Adrenal gland (tissue), 5 donors: ENCODE measurements around the gene TLK2.

Experiments
- POLR2A ChIP-seq, 2 donors: fragments of 450-650 bp; IDR thresholded peaks; one replicate each; pipeline ENCODE4 v1.6.1; 2017; ENCODE audit warnings: antibody characterized with exemption in 2 of 2, mild to moderate bottlenecking in 2 of 2, moderate library complexity in 1 of 2
- TF ChIP-seq, protein P1 (sequence below), 6 experiments: fragments of 450-650 bp in 4 of 6; fragments of 200-600 bp in 2 of 6; sonication (generic) in 1 of 6; IDR thresholded peaks; 1 replicate in 5 of 6; 2 replicates in 1 of 6; pipeline versions ENCODE4 v1.5.1 to v1.8.0; 2016 to 2021; ENCODE audit warnings: antibody characterized with exemption in 6 of 6, mild to moderate bottlenecking in 2 of 6, moderate library complexity in 1 of 6
- donor health status: DM: no; HTN: no; CAD: no.

- TF ChIP-seq POLR2A (IDR thresholded peaks at IDR 0.05): no peak
- TF ChIP-seq, protein P1, sequence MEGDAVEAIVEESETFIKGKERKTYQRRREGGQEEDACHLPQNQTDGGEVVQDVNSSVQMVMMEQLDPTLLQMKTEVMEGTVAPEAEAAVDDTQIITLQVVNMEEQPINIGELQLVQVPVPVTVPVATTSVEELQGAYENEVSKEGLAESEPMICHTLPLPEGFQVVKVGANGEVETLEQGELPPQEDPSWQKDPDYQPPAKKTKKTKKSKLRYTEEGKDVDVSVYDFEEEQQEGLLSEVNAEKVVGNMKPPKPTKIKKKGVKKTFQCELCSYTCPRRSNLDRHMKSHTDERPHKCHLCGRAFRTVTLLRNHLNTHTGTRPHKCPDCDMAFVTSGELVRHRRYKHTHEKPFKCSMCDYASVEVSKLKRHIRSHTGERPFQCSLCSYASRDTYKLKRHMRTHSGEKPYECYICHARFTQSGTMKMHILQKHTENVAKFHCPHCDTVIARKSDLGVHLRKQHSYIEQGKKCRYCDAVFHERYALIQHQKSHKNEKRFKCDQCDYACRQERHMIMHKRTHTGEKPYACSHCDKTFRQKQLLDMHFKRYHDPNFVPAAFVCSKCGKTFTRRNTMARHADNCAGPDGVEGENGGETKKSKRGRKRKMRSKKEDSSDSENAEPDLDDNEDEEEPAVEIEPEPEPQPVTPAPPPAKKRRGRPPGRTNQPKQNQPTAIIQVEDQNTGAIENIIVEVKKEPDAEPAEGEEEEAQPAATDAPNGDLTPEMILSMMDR (IDR thresholded peaks at IDR 0.05): no peak
Measured at GRCh38 chr17:62573480-62574117, 95.0 kb downstream of the TLK2 start.
